ENCODE measurements around the gene KLHL30.

The KLHL30 gene

DNA sequence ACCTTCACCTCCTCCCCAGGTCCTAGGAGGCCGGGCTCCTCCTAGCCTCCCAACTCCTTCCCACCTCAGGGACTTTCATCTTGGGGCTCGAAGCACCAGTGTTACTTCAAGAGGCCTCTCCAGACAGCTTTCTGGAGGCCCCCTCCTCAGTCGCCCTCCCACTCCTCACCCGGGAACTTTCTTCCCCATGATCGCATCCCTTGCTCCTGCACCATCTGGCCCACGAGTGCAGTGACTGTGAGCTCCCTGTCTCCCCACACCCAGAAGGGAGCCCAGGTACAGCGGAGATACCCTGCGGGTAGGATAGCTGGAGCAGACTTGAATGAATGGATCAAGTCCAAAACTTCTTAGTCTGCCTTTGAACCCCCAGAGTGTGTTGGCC, 26.4 kb downstream of the KLHL30 start:
- TF ChIP-seq, protein P1, sequence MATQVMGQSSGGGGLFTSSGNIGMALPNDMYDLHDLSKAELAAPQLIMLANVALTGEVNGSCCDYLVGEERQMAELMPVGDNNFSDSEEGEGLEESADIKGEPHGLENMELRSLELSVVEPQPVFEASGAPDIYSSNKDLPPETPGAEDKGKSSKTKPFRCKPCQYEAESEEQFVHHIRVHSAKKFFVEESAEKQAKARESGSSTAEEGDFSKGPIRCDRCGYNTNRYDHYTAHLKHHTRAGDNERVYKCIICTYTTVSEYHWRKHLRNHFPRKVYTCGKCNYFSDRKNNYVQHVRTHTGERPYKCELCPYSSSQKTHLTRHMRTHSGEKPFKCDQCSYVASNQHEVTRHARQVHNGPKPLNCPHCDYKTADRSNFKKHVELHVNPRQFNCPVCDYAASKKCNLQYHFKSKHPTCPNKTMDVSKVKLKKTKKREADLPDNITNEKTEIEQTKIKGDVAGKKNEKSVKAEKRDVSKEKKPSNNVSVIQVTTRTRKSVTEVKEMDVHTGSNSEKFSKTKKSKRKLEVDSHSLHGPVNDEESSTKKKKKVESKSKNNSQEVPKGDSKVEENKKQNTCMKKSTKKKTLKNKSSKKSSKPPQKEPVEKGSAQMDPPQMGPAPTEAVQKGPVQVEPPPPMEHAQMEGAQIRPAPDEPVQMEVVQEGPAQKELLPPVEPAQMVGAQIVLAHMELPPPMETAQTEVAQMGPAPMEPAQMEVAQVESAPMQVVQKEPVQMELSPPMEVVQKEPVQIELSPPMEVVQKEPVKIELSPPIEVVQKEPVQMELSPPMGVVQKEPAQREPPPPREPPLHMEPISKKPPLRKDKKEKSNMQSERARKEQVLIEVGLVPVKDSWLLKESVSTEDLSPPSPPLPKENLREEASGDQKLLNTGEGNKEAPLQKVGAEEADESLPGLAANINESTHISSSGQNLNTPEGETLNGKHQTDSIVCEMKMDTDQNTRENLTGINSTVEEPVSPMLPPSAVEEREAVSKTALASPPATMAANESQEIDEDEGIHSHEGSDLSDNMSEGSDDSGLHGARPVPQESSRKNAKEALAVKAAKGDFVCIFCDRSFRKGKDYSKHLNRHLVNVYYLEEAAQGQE (IDR thresholded peaks at IDR 0.05; ENCODE audit: insufficient read depth in 1 of 2, low read depth in 2 of 2, low read length in 2 of 2), result no peak
- TF ChIP-seq POLR2AphosphoS5 (IDR thresholded peaks at IDR 0.05; ENCODE audit: low read depth, low read length) (no peak), TAF1 (IDR thresholded peaks at IDR 0.05; ENCODE audit: borderline replicate concordance, insufficient read depth, low read length) (no peak), FOXP2 (optimal IDR thresholded peaks at IDR 0.05; ENCODE audit: borderline replicate concordance, extremely low read depth, extremely low read length, insufficient read depth) (no peak), SIN3A (IDR thresholded peaks at IDR 0.05; ENCODE audit: borderline replicate concordance, insufficient read depth, low read length) (no peak)

DNA sequence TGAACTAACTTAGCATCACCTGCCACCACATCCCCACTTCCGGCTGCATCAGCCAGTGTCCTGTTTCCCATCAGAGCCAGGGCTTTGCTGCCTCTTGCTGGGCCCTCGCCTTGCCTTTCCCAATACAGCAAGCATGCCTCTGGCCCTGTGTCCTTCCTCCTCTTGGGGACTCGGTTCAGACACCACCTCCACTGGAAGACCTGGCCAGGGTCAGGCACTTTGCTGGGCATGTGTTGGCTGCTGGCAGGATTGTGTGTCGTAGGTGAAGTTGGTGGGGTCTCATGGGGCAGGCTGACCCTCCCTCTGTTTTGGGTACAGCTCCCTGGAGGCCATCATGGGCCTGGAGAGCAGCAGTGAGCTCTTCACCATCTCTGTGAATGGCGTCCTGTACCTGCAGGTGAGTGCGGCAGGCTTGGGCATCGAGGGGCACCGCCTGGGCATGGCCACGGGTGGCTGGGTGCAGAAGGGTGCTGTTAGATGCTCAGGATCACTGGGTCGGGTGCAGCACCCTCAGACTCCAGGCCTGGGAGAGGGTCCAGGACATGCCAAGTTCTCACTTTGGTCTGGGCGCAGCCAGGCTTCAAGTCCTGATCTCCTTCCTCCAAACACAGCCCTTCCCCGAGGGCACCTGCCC, 26.9 kb downstream of the KLHL30 start:
- TF ChIP-seq, protein P1 (IDR thresholded peaks at IDR 0.05; ENCODE audit: insufficient read depth in 1 of 2, low read depth in 2 of 2, low read length in 2 of 2), result no peak
- TF ChIP-seq FOXP2 (optimal IDR thresholded peaks at IDR 0.05; ENCODE audit: borderline replicate concordance, extremely low read depth, extremely low read length, insufficient read depth) (no peak), SIN3A (IDR thresholded peaks at IDR 0.05; ENCODE audit: borderline replicate concordance, insufficient read depth, low read length) (no peak), POLR2AphosphoS5 (IDR thresholded peaks at IDR 0.05; ENCODE audit: low read depth, low read length) (no peak)

DNA sequence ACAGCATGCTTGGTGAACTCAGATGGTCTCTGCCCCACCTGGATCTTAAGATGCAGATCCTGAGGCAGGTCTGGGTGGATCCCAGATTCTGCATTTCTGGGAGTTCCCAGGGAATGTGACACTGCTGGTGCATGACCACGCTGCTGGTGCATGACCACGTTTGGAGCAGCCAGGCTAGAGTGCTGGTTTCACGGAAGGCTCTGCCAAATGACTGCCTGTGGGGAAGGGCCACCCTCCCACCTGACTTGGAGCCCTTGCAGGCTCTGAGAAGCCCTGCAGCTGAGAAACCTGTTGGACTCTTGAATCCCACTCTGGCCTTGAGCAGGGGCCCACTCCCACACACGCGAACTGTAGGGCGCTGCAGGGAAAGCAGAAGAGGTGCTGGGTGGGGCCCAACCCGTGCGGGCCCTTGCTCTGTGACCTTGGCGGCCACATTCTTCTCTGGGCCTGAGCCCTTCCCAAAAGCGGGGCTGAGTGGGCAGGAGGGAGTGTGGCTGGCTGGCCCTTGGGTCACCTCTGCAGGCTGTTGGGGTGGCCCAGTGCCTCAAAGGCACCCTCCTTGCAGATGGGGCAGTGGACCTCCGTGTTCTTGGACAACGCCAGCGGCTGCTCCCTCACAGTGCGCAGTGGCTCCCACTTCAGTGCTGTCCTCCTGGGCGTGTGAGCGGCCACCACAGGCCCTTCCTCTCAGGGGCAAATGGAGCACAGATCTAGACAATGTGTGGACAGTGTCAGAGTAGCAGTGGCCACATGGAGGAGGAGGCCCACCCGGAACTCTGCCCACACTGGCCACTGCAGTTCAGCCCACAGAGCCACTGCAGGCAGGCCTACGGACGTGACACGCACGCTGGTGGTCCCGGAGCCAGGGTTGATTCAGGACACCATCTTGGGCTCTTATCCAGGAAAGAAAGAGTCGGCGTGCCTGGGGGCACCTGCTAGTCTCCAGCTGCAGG, 28.2 kb downstream of the KLHL30 start:
- TF ChIP-seq SIN3A (IDR thresholded peaks at IDR 0.05; ENCODE audit: borderline replicate concordance, insufficient read depth, low read length) (no peak), TAF1 (IDR thresholded peaks at IDR 0.05; ENCODE audit: borderline replicate concordance, insufficient read depth, low read length) (no peak), FOXP2 (optimal IDR thresholded peaks at IDR 0.05; ENCODE audit: borderline replicate concordance, extremely low read depth, extremely low read length, insufficient read depth) (no peak), POLR2AphosphoS5 (IDR thresholded peaks at IDR 0.05; ENCODE audit: low read depth, low read length) (no peak; the same call in 1 of the 2 replicates)
- TF ChIP-seq, protein P1 (IDR thresholded peaks at IDR 0.05; ENCODE audit: insufficient read depth in 1 of 2, low read depth in 2 of 2, low read length in 2 of 2), result no peak

DNA sequence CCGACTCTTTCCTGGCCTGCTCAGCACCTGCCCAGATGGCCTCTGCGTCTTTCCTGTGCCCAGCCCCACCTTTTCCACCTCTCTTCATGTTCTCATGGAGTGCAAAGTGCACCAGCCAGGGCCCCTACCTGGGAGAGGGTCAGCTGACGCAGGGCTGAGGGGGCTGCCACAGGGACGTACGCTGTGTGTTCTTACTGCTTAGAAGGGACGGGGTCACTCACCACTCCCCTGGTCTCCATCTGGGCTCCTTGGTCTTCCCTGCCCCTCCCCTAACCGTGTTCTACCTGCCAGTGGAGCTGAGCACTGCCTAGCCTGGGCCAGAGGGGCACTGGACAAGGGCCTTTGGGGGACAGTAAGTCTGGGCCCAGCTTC, 28.9 kb downstream of the KLHL30 start:
- TF ChIP-seq FOXP2 (optimal IDR thresholded peaks at IDR 0.05; ENCODE audit: borderline replicate concordance, extremely low read depth, extremely low read length, insufficient read depth), result no peak
- TF ChIP-seq, protein P1 (IDR thresholded peaks at IDR 0.05; ENCODE audit: insufficient read depth in 1 of 2, low read depth in 2 of 2, low read length in 2 of 2), result no peak
- TF ChIP-seq SIN3A (IDR thresholded peaks at IDR 0.05; ENCODE audit: borderline replicate concordance, insufficient read depth, low read length), result no peak
- TF ChIP-seq POLR2AphosphoS5 (IDR thresholded peaks at IDR 0.05; ENCODE audit: low read depth, low read length), result no peak
- TF ChIP-seq TAF1 (IDR thresholded peaks at IDR 0.05; ENCODE audit: borderline replicate concordance, insufficient read depth, low read length), result no peak

All from PFSK-1 (cell line).